ENCODE measurements around the gene CREB5.

GRCh38 chr7:28643188-28643569 is 230.9 kb downstream of the CREB5 start:
- TF ChIP-seq CTCF (conservative IDR thresholded peaks at IDR 0.05; ENCODE audit: low read length) = no peak
- TF ChIP-seq EZH2phosphoT487 (IDR thresholded peaks at IDR 0.05; ENCODE audit: borderline replicate concordance) = no peak

Data from Loucy (cell line).